ENCODE data around the gene TRAF3. TPM values are rescaled to one million over a fixed set of nuclear protein-coding genes. Genes with fewer than 3 reads are reported as not detected.
"Not testable (repeated sequence)": the region's sequence is repeated elsewhere in the genome, so short reads cannot be mapped to it uniquely, and the experiment has no call there.

The TRAF3 gene
- total RNA-seq, 2 donors from 2014 or later, result 20.8 to 26.0 TPM

GRCh38 chr14:102873131-102873530, 95.9 kb downstream of the TRAF3 start:
- no peak overlapping the region for H3K4me3 ChIP-seq
- DNase-seq, result peak; percentile 63
- H3K27ac ChIP-seq, result peak overlapping the region; percentile 65
- peak overlapping the region in 1 of 2 donors; percentile 41 for H3K9ac ChIP-seq (ENCODE audit: low read depth in 2 of 2, low read length in 2 of 2)
- intact Hi-C loops (cut with DNase I), result no loop called here
- no peaks in the 10 kb centered on the region for H3K36me3 ChIP-seq
- H3K9me3 ChIP-seq, result no peaks in the 10 kb centered on the region
- H3K4me1 ChIP-seq, result peaks cover 4% of the 10 kb centered on the region
- H3K27me3 ChIP-seq, result no peaks in the 10 kb centered on the region
- TF ChIP-seq CTCF (IDR thresholded peaks at IDR 0.05), result no peak

GRCh38 chr14:102873546-102874061, 96.4 kb downstream of the TRAF3 start:
- no peak for TF ChIP-seq CTCF (IDR thresholded peaks at IDR 0.05)
- Histone ChIP-seq H3K9ac (ENCODE audit: low read depth in 2 of 2, low read length in 2 of 2) (peak overlapping the region in 1 of 2 donors; percentile 41), H3K27ac (peak overlapping the region; percentile 65), H3K36me3 (no peaks in the 10 kb centered on the region), H3K27me3 (no peaks in the 10 kb centered on the region), H3K4me1 (peaks cover 4% of the 10 kb centered on the region), H3K9me3 (no peaks in the 10 kb centered on the region), H3K4me3 (no peak overlapping the region)
- DNase-seq, result peak; percentile 85
- intact Hi-C loops (cut with DNase I), result no loop called here

- Histone ChIP-seq H3K4me3 (no peak overlapping the region), H3K27ac (no peak overlapping the region), H3K36me3 (no peaks in the 10 kb centered on the region), H3K9ac (ENCODE audit: low read depth in 2 of 2, low read length in 2 of 2) (no peak overlapping the region), H3K27me3 (no peaks in the 10 kb centered on the region), H3K4me1 (peaks cover 4% of the 10 kb centered on the region), H3K9me3 (no peaks in the 10 kb centered on the region)
- no peak for DNase-seq
- intact Hi-C loops (cut with DNase I), result no loop called here
- no peak for TF ChIP-seq CTCF (IDR thresholded peaks at IDR 0.05)
Measured at GRCh38 chr14:102875652-102876051, 98.4 kb downstream of the TRAF3 start.

- H3K27ac ChIP-seq; H3K36me3 ChIP-seq; H3K4me3 ChIP-seq; DNase-seq; H3K9ac ChIP-seq (ENCODE audit: low read depth in 2 of 2, low read length in 2 of 2); intact Hi-C loops (cut with DNase I); H3K27me3 ChIP-seq; H3K9me3 ChIP-seq; H3K4me1 ChIP-seq: not testable (repeated sequence)
Measured at GRCh38 chr14:102877511-102877910, 100.3 kb downstream of the TRAF3 start.

GRCh38 chr14:102878174-102878969, 101.1 kb downstream of the TRAF3 start:
- no peaks in the 10 kb centered on the region for H3K9me3 ChIP-seq
- intact Hi-C loops (cut with DNase I), result no loop called here
- H3K4me1 ChIP-seq, result no peaks in the 10 kb centered on the region
- TF ChIP-seq CTCF (IDR thresholded peaks at IDR 0.05), result no peak
- peak overlapping the region in 1 of 2 donors; percentile 24 for H3K9ac ChIP-seq (ENCODE audit: low read depth in 2 of 2, low read length in 2 of 2)
- no peak overlapping the region for H3K27ac ChIP-seq
- no peak overlapping the region for H3K4me3 ChIP-seq
- no peaks in the 10 kb centered on the region for H3K36me3 ChIP-seq
- H3K27me3 ChIP-seq, result no peaks in the 10 kb centered on the region
- DNase-seq, result peak; percentile 58

- no peaks in the 10 kb centered on the region for H3K27me3 ChIP-seq
- intact Hi-C loops (cut with DNase I), result no loop called here
- no peaks in the 10 kb centered on the region for H3K4me1 ChIP-seq
- H3K9me3 ChIP-seq, result no peaks in the 10 kb centered on the region
- H3K27ac ChIP-seq, result no peak overlapping the region
- H3K36me3 ChIP-seq, result no peaks in the 10 kb centered on the region
- DNase-seq, result peak; percentile 64
- H3K4me3 ChIP-seq, result no peak overlapping the region
- TF ChIP-seq CTCF (IDR thresholded peaks at IDR 0.05), result no peak
- no peak overlapping the region for H3K9ac ChIP-seq (ENCODE audit: low read depth in 2 of 2, low read length in 2 of 2)
Measured at GRCh38 chr14:102878970-102879460, 101.8 kb downstream of the TRAF3 start.
